Stomach (tissue), 9 donors: ENCODE results near the gene LHFPL2. TPM values are rescaled to one million over a fixed set of nuclear protein-coding genes. Genes with fewer than 3 reads are reported as not detected.

Experiments
- DNase-seq, 2 donors: peaks; one replicate each; pipeline versions ENCODE4 v3.0.0 to v3.0.0-alpha.2; 2013 to 2019
- H3K27ac ChIP-seq, 5 donors: fragments of 200-600 bp in 4 of 5; sonication (generic) in 4 of 5; one replicate each; pipeline ENCODE4 v1.5.1; 2013 to 2019; ENCODE audit warnings: mild to moderate bottlenecking in 1 of 5, moderate library complexity in 1 of 5
- H3K27me3 ChIP-seq, 3 donors: fragments of 200-600 bp; sonication (generic); one replicate each; pipeline ENCODE4 v1.5.1; 2017 to 2019; ENCODE audit warnings: mixed run types in 1 of 3
- H3K36me3 ChIP-seq, 4 donors: fragments of 200-600 bp; sonication (generic); 1 replicate in 3 of 4; 2 replicates in 1 of 4; pipeline ENCODE4 v1.5.1; 2016 to 2019
- H3K4me1 ChIP-seq, 4 donors: fragments of 200-600 bp; sonication (generic); one replicate each; pipeline ENCODE4 v1.5.1; 2016 to 2019
- H3K4me3 ChIP-seq, 4 donors: fragments of 200-600 bp; sonication (generic) in 3 of 4; one replicate each; pipeline ENCODE4 v1.5.1; 2016 to 2019; ENCODE audit warnings: mild to moderate bottlenecking in 1 of 4
- H3K9me3 ChIP-seq, 4 donors: fragments of 200-600 bp; sonication (generic); one replicate each; pipeline ENCODE4 v1.5.1; 2016 to 2019
- EP300 ChIP-seq: sonication (generic); formaldehyde crosslinking; IDR thresholded peaks from one replicate; pipeline ENCODE4 v1.6.1; 2017; ENCODE audit warnings: antibody characterized with exemption
- POLR2A ChIP-seq, 4 donors: fragments of 450-650 bp; IDR thresholded peaks; one replicate each; pipeline ENCODE4 v1.6.1; 2016; ENCODE audit warnings: antibody characterized with exemption in 4 of 4, control low read depth in 2 of 4, mild to moderate bottlenecking in 1 of 4, moderate library complexity in 1 of 4
- POLR2AphosphoS5 ChIP-seq, 3 donors: sonication (generic); formaldehyde crosslinking; IDR thresholded peaks; one replicate each; pipeline ENCODE4 v1.6.1; 2016; ENCODE audit warnings: antibody characterized with exemption in 3 of 3
- WGBS, 5 donors: extraction: QIAGEN DNeasy Blood & Tissue Kit in 3 of 5; methylation state at CpG; one replicate each; pipeline versions ENCODE4 v1.1.5 to v1.1.7; 2013 to 2018; 5-methylcytosine and 5-hydroxymethylcytosine counted together
- intact Hi-C: fragments of 100-400 bp; cut with DNase I; formaldehyde crosslinking; loops from one replicate; pipeline ENCODE4 v1.15.1; 2023; ENCODE audit warnings: low total_unique reads
- polyA plus RNA-seq, 3 donors: library from polyadenylated mRNA; stranded (reverse); fragments of 200-250 nt; gene quantifications; one replicate each; pipeline ENCODE4 v1.2.3, GENCODE V29; 2013
- total RNA-seq, 5 donors: library from RNA; depleted of rRNA; stranded (reverse); fragments of >200 nt; gene quantifications; one replicate each; pipeline versions ENCODE4 v1.1.0 to v1.2.3, GENCODE V29; 2014 to 2016
- TF ChIP-seq, protein P1 (sequence below), 7 experiments: fragments of 450-650 bp in 4 of 7; fragments of 200-600 bp in 3 of 7; sonication (generic) in 3 of 7; IDR thresholded peaks; one replicate each; pipeline ENCODE4 v1.5.1; 2016 to 2019; ENCODE audit warnings: antibody characterized with exemption in 7 of 7, control low read depth in 2 of 7, mild to moderate bottlenecking in 1 of 7
- donor health status: healthy with polysubstance abuse.
- donor health status: Bipolar disorder and iron deficiency.
- donor health status: healthy.

LHFPL2 gene
- total and polyA plus RNA-seq, 8 donors = 3.7 to 53.6 (median 24.3) TPM

DNA sequence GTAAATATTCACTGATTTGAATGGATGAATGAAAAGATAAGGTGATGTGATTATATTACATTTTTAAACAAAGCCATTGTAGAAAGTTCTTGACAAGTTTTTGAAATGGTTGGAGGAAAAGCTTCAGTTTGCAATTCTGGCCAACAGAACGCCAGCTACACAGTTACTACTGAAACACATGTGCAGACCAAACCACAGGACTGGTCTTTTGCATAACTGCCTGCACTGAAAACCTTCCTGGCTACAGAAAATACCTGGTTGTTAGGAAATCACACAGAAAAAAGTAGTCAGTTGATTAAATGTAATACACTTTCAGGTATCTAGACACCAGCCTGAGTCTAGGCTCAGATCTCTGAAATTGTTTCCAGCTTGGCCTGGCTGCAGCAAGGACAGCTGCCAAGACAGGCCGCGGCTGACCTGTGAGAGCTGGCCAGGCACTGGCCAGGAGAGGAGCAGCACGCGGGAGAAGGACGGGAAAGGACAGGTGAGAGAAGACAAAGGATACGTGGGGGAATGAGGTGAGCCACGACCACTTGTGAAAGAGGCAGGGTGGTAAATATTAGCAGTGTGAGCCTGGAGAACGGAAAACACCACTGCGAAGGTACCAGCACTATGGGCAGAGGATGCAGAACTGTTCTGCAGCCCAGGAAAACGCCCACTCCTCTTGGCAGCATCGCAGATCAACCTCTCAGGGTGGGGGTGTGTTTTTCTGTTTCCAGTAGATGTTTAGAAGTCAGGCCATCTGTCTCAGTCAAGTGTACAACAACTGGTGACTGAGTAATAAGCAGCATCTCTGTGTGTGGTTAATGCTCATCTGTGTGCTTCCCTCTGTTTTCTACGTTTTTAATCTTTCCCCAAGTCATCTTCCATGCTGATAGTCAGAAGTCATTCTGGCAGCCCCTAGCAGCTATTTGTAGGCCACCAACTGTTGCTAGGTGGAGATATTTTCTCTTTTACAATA, 150.7 kb downstream of the LHFPL2 start:
- intact Hi-C loops = no loop called here
- 45 to 70% (median 61%) methylated on average over 13 of the region's 13 CpGs for WGBS, 5 donors
- Histone ChIP-seq H3K4me3 (no peak overlapping the region), H3K4me1 (peaks cover 12 to 72% (median 30%) of the 10 kb centered on the region in 4 donors), H3K9me3 (no peaks in the 10 kb centered on the region), H3K27ac (no peak overlapping the region), H3K36me3 (no peaks in the 10 kb centered on the region), H3K27me3 (no peaks in the 10 kb centered on the region)
- TF ChIP-seq POLR2A (IDR thresholded peaks at IDR 0.05) = no peak
- TF ChIP-seq POLR2AphosphoS5 (IDR thresholded peaks at IDR 0.05) = no peak
- TF ChIP-seq, protein P1, sequence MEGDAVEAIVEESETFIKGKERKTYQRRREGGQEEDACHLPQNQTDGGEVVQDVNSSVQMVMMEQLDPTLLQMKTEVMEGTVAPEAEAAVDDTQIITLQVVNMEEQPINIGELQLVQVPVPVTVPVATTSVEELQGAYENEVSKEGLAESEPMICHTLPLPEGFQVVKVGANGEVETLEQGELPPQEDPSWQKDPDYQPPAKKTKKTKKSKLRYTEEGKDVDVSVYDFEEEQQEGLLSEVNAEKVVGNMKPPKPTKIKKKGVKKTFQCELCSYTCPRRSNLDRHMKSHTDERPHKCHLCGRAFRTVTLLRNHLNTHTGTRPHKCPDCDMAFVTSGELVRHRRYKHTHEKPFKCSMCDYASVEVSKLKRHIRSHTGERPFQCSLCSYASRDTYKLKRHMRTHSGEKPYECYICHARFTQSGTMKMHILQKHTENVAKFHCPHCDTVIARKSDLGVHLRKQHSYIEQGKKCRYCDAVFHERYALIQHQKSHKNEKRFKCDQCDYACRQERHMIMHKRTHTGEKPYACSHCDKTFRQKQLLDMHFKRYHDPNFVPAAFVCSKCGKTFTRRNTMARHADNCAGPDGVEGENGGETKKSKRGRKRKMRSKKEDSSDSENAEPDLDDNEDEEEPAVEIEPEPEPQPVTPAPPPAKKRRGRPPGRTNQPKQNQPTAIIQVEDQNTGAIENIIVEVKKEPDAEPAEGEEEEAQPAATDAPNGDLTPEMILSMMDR (IDR thresholded peaks at IDR 0.05) = no peak
- TF ChIP-seq EP300 = no peak
- DNase-seq = no peak

DNA sequence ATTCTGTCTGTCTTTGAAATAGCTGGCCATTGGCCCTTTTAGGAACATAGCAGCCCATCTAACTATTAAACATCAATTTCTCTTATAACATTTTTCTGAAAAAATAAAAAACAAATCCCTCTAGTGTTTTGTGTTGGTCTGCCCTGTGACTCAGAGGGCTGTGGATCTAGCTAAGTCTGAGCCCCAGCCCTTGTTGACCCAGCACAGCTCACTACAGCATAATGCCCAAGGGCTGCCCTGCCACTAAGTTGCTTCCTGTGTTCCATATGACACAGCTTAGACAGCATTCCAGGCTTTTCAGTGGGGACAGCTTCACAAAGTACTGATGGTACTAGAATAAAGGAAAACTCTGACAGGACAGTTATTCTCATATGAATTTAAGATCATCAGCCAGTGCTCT, 152.2 kb downstream of the LHFPL2 start:
- H3K27ac ChIP-seq = no peak overlapping the region
- no peaks in the 10 kb centered on the region for H3K27me3 ChIP-seq
- no peaks in the 10 kb centered on the region for H3K36me3 ChIP-seq
- peaks cover 12 to 59% (median 23%) of the 10 kb centered on the region in 4 donors for H3K4me1 ChIP-seq
- no peaks in the 10 kb centered on the region for H3K9me3 ChIP-seq
- no peak for TF ChIP-seq EP300
- peak in 1 of 3 donors; percentile 48 for TF ChIP-seq POLR2AphosphoS5 (IDR thresholded peaks at IDR 0.05)
- DNase-seq = peak; percentile 34 to 69
- intact Hi-C loops = no loop called here
- H3K4me3 ChIP-seq = no peak overlapping the region

DNA sequence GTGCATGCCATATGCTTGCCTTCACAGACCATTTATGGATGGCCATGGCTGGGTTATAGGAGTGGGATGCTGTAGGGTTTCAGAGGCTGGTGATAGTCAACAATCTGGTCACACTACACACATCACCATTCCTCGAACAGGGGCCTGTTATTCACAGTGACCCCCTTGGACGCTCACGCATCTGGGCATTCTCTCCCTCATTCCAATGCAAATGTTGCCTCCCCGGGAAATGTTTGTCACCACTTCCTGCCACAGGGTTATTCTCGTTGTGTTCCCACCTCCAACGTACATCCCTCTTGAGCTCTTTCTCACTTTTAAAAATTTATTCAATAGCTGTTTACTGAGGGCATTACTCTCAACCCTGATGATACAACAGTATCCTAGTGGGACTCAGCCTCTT, 152.8 kb downstream of the LHFPL2 start:
- DNase-seq = no peak
- Histone ChIP-seq H3K27me3 (no peaks in the 10 kb centered on the region), H3K9me3 (no peaks in the 10 kb centered on the region), H3K36me3 (no peaks in the 10 kb centered on the region), H3K27ac (no peak overlapping the region), H3K4me3 (no peak overlapping the region), H3K4me1 (peaks cover 12 to 53% (median 21%) of the 10 kb centered on the region in 4 donors)
- TF ChIP-seq POLR2AphosphoS5 (IDR thresholded peaks at IDR 0.05) = no peak
- TF ChIP-seq, protein P1 (IDR thresholded peaks at IDR 0.05) = no peak
- no peak for TF ChIP-seq POLR2A (IDR thresholded peaks at IDR 0.05)
- TF ChIP-seq EP300 = no peak
- 59 to 72% (median 64%) methylated on average over 6 of the region's 6 CpGs for WGBS, 5 donors
- intact Hi-C loops = no loop called here

DNA sequence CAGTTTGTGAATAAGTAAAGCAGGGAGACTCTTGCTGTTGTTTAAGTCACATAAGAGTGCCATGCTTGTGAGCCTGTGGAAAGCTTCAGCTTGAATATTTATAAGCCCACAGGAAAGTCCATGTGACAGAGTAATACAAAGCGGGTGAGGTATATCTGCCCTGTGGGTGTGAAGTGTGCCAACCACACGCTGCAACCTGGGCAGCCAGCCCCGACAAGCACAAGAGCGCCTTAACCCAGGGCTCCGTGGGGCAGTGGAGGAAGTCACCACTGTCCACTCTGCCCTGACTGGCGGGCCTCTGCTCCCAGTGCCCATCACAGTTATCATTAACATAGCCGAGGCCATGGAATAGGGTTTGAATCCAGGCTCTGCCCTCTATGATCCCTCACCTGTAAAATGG, 155.9 kb downstream of the LHFPL2 start:
- TF ChIP-seq POLR2AphosphoS5 (IDR thresholded peaks at IDR 0.05) = no peak
- no peak for TF ChIP-seq POLR2A (IDR thresholded peaks at IDR 0.05)
- TF ChIP-seq, protein P1 (IDR thresholded peaks at IDR 0.05) = no peak
- TF ChIP-seq EP300 = no peak
- Histone ChIP-seq H3K27ac (no peak overlapping the region), H3K9me3 (no peaks in the 10 kb centered on the region), H3K27me3 (no peaks in the 10 kb centered on the region), H3K4me1 (peaks cover 3 to 37% (median 13%) of the 10 kb centered on the region in 4 donors), H3K4me3 (no peak overlapping the region), H3K36me3 (peaks cover 0 to 20% (median 18%) of the 10 kb centered on the region in 4 donors)
- intact Hi-C loops = no loop called here
- WGBS, 5 donors = 81 to 92% (median 90%) methylated on average over 7 of the region's 7 CpGs
- DNase-seq = no peak

DNA sequence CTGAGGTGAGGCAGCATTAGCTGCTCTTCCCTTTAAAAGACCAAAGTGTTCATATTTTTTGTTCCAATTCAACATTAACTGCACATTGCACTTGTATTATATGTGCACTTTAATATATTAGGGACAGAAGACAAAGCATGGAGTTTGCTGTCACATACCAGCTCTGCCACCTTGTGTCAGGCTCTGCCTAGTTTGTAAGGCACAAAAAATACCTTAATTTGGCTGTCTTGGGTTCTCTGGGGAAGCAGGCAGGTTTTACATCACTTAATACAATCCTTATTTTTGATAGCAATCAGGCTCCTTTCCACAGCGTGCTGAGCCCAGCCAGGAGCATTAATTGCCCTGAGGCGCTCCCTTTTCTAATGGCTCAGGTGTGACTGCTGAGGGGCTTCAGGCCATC, 156.3 kb downstream of the LHFPL2 start:
- WGBS, 5 donors = 93 to 100% (median 96%) methylated on average over 2 of the region's 2 CpGs
- no peak for TF ChIP-seq EP300
- TF ChIP-seq, protein P1 (IDR thresholded peaks at IDR 0.05) = no peak
- no peak for TF ChIP-seq POLR2A (IDR thresholded peaks at IDR 0.05)
- TF ChIP-seq POLR2AphosphoS5 (IDR thresholded peaks at IDR 0.05) = no peak
- DNase-seq = no peak
- intact Hi-C loops = no loop called here
- peaks cover 0 to 25% (median 21%) of the 10 kb centered on the region in 4 donors for H3K36me3 ChIP-seq
- no peak overlapping the region for H3K4me3 ChIP-seq
- no peak overlapping the region for H3K27ac ChIP-seq
- H3K4me1 ChIP-seq = peaks cover 3 to 33% (median 12%) of the 10 kb centered on the region in 4 donors
- no peaks in the 10 kb centered on the region for H3K27me3 ChIP-seq
- no peaks in the 10 kb centered on the region for H3K9me3 ChIP-seq
